ENCODE data around the gene ABHD16A.
A peak's percentile ranks its signal among the peaks of the same experiment; 100 is the strongest.

The ABHD16A gene

DNA sequence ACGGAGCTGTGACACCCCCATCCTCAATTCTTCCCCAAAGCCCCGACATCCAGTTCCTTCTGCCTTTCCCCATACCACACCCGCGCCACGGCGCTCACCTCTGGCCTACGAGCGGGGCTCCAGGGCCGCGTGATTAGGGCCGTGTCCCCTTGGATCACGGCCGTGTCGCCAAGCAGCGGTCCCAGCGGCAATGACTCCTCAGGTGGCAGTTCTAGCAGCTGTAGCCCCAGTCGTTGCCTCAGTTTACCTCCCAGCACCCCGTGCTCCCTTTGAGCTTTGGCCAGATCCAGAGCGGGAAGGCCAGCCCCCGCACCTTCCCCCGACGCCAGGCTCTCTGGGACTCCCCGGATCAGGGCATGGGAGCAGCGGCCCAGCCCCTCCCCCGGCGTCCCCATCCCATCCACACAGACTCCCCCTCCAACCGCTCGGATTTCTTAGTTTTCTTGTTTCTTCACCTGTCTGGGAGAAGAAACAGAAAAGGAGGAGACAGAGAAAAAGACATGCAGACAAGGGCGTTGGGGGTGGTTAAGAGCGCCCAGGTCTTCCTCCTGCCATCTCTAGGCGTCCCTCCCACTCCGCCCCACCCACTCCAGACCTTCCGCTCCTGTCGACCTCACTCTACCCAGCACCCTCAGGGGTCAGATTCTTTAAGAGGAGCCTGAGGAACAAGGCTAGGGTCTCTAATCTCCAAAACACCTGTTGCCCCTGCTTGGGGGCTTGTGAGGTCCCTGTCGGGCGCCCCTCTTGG, 25.8 kb upstream of the ABHD16A start, which contains the start of gene DDAH2:
DDAH2 (minus strand) TSS at position 533 of the 748 bp plus-strand sequence; CDS start at position 395, 138 bp downstream.
- peaks cover 75% of the 10 kb centered on the region for H3K36me3 Mint-ChIP-seq (ENCODE audit: low read depth)

GRCh38 chr6:31727717-31728671, 24.9 kb upstream of the ABHD16A start:
- Mint-ChIP-seq H3K27ac (no peak overlapping the region), H3K4me3 (peak overlapping the region; percentile 97), H3K9me3 (no peaks in the 10 kb centered on the region), H3K27me3 (ENCODE audit: low read depth, poor library complexity) (no peaks in the 10 kb centered on the region), H3K36me3 (ENCODE audit: low read depth) (peaks cover 67% of the 10 kb centered on the region), H3K4me1 (peaks cover 64% of the 10 kb centered on the region)
- TF ChIP-seq, protein P1, sequence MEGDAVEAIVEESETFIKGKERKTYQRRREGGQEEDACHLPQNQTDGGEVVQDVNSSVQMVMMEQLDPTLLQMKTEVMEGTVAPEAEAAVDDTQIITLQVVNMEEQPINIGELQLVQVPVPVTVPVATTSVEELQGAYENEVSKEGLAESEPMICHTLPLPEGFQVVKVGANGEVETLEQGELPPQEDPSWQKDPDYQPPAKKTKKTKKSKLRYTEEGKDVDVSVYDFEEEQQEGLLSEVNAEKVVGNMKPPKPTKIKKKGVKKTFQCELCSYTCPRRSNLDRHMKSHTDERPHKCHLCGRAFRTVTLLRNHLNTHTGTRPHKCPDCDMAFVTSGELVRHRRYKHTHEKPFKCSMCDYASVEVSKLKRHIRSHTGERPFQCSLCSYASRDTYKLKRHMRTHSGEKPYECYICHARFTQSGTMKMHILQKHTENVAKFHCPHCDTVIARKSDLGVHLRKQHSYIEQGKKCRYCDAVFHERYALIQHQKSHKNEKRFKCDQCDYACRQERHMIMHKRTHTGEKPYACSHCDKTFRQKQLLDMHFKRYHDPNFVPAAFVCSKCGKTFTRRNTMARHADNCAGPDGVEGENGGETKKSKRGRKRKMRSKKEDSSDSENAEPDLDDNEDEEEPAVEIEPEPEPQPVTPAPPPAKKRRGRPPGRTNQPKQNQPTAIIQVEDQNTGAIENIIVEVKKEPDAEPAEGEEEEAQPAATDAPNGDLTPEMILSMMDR (IDR thresholded peaks at IDR 0.05): no peak
- DNase-seq: no peak

More for the DNA sequence above, 25.8 kb upstream of the ABHD16A start, which contains the start of gene DDAH2:
- H3K4me1 Mint-ChIP-seq: peaks cover 71% of the 10 kb centered on the region
- TF ChIP-seq, protein P1 (IDR thresholded peaks at IDR 0.05): no peak
- H3K4me3 Mint-ChIP-seq: peak within 1 kb of the TSS; percentile 97
- DNase-seq: peak; percentile 18
- no peaks in the 10 kb centered on the region for H3K9me3 Mint-ChIP-seq
- peak within 1 kb of the TSS; percentile 98 for H3K27ac Mint-ChIP-seq
- no peaks in the 10 kb centered on the region for H3K27me3 Mint-ChIP-seq (ENCODE audit: low read depth, poor library complexity)

DNA sequence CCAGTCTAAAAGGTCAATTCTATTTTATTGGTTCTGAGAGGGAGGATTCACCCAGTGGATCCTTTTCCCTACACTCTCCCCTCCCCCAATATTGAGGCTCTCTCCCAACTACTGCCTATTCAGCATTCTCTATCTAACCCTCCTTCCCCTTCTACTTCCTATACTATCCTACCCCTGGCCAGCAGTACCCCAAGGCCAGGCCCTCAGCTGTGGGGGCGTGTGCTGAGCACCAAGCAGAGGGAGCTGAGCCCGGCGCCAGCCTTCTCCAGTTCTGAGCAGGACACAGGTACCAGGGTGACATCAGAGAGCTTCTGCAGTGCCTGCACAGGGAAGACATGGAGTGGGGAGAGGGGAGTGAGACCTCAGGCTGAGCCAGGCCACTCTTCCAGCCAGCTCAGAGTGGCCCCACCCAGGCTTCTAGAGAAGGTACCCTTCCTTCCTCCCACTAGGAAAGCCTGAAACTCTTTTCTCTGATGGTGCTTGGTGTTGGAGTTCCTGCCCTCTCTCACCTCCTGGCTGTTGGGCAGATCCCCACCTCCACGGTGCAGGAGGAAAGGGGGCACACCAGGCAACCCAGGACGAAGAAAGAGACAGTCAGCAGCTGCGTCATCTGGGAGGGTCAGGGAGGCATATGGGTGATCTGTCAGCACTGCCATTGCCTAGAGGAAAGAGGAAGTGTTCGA, 24.1 kb upstream of the ABHD16A start:
- TF ChIP-seq, protein P1 (IDR thresholded peaks at IDR 0.05): no peak
- Mint-ChIP-seq H3K9me3 (no peaks in the 10 kb centered on the region), H3K36me3 (ENCODE audit: low read depth) (peaks cover 62% of the 10 kb centered on the region), H3K27ac (peak overlapping the region; percentile 70), H3K4me3 (peak overlapping the region; percentile 69), H3K27me3 (ENCODE audit: low read depth, poor library complexity) (no peaks in the 10 kb centered on the region), H3K4me1 (peaks cover 61% of the 10 kb centered on the region)
- DNase-seq: no peak

GRCh38 chr6:31725502-31726350, 22.6 kb upstream of the ABHD16A start:
- Mint-ChIP-seq H3K9me3 (no peaks in the 10 kb centered on the region), H3K4me3 (no peak overlapping the region), H3K36me3 (ENCODE audit: low read depth) (peaks cover 53% of the 10 kb centered on the region), H3K4me1 (peaks cover 48% of the 10 kb centered on the region), H3K27me3 (ENCODE audit: low read depth, poor library complexity) (no peaks in the 10 kb centered on the region), H3K27ac (peak overlapping the region; percentile 41)
- DNase-seq: no peak
- TF ChIP-seq, protein P1 (IDR thresholded peaks at IDR 0.05): no peak
